ENCODE data around the gene LRRC8C.

Gene LRRC8C

GRCh38 chr1:89737985-89738510 is 105.1 kb downstream of the LRRC8C start:
- DNase-seq, result no peak

GRCh38 chr1:89739013-89739843 is 106.3 kb downstream of the LRRC8C start:
- no peak for DNase-seq

- no peak for DNase-seq
These were observed 106.9 kb downstream of the LRRC8C start for GRCh38 chr1:89739844-89740216.

GRCh38 chr1:89743788-89744187 is 110.9 kb downstream of the LRRC8C start:
- no peak for DNase-seq

- DNase-seq, result no peak
These were observed 113.7 kb downstream of the LRRC8C start for GRCh38 chr1:89746424-89747149.

GRCh38 chr1:89753761-89754160 is 120.8 kb downstream of the LRRC8C start:
- DNase-seq, result no peak

GRCh38 chr1:89754518-89754917 is 121.6 kb downstream of the LRRC8C start:
- no peak for DNase-seq

GRCh38 chr1:89755591-89755990 is 122.7 kb downstream of the LRRC8C start:
- no peak for DNase-seq

GRCh38 chr1:89757532-89757931 is 124.6 kb downstream of the LRRC8C start:
- DNase-seq, result no peak

- DNase-seq, result no peak
These were observed 125.2 kb downstream of the LRRC8C start for GRCh38 chr1:89758156-89758555.

- no peak for DNase-seq
These were observed 126.1 kb downstream of the LRRC8C start for GRCh38 chr1:89759036-89759435.

- DNase-seq, result no peak
These were observed 127.6 kb downstream of the LRRC8C start for GRCh38 chr1:89760496-89760895.

GRCh38 chr1:89761338-89761737 is 128.4 kb downstream of the LRRC8C start:
- DNase-seq, result no peak

GRCh38 chr1:89761901-89762300 is 129.0 kb downstream of the LRRC8C start:
- no peak for DNase-seq

GRCh38 chr1:89762386-89762778 is 129.5 kb downstream of the LRRC8C start:
- DNase-seq, result peak; percentile 79

- peak; percentile 72 for DNase-seq
These were observed 130.1 kb downstream of the LRRC8C start for GRCh38 chr1:89762779-89763648.

- no peak for DNase-seq
These were observed 130.7 kb downstream of the LRRC8C start for GRCh38 chr1:89763649-89763986.

- no peak for DNase-seq
These were observed 132.9 kb downstream of the LRRC8C start for GRCh38 chr1:89765774-89766173.

- DNase-seq, result no peak
These were observed 134.7 kb downstream of the LRRC8C start for GRCh38 chr1:89767618-89768017.
